ENCODE data around the gene FAM120B.

The FAM120B gene

DNA sequence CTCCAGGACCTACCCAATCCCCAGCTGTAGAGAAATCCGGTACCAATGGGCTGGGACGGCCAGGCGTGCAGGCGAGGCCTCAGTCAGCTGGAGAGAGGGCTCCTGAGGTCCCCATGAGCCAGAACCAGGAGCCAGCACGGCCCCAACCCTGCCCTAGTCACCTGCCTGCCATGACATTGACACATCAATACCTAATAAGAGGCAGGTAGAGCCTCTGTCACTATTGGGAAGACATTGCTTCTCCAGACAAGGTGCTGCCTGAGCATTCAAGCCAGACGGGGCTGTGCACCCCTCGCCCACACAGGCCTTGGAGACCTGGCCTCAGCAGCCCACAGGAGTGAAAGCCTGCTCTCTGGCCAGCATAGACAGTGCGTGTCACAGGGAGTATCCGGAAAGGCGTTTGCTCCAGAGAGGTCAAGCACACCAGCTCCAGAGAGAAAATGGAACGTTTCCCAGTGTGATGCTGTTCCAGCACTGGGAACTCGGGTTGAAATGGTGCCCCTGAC lies 19.1 kb upstream of the FAM120B start:
- DNase-seq = no peak

DNA sequence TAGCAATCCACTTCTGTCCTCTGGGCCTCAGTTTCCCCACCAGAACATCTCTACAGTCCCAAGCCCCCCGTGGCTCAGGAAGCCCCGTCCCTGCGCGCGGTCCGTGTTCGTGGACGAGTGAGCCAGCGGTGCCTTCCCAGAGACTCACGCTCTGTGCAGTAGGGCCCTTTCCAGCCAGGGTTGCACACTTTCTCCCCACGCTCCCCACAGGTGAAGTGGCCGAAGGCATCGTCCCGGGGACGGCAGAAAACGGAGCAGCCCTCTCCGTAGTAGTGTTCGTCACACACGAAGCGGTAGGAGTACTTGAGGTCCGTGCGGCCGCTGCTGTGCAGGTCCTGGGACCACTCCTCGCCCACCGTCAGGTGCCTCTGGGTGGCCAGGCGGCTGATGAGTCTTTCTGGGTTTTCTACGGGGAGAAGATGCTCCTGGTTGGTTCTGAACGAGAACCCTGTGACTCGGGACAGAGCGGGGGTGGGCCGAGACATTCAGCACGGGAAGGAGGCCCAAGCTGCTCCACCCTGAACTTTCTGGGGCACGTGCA lies 18.4 kb upstream of the FAM120B start:
- no peak for DNase-seq

DNA sequence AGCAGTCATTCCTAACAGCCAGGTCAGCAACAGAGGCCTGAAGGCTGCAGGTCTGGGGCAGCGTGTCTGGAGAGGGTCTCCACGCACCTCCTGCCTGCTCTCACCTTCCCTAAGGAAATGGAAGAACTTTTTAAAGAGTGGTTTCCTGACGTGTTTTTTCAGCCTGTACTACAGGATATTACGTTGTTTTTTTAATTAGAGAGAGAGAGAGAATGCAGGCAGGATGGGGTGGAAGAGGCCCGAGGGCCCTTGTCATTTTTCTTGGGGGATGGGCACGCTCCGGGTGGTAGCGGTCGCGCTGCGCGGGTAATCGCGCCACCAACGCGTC lies 17.7 kb upstream of the FAM120B start:
- no peak for DNase-seq

DNA sequence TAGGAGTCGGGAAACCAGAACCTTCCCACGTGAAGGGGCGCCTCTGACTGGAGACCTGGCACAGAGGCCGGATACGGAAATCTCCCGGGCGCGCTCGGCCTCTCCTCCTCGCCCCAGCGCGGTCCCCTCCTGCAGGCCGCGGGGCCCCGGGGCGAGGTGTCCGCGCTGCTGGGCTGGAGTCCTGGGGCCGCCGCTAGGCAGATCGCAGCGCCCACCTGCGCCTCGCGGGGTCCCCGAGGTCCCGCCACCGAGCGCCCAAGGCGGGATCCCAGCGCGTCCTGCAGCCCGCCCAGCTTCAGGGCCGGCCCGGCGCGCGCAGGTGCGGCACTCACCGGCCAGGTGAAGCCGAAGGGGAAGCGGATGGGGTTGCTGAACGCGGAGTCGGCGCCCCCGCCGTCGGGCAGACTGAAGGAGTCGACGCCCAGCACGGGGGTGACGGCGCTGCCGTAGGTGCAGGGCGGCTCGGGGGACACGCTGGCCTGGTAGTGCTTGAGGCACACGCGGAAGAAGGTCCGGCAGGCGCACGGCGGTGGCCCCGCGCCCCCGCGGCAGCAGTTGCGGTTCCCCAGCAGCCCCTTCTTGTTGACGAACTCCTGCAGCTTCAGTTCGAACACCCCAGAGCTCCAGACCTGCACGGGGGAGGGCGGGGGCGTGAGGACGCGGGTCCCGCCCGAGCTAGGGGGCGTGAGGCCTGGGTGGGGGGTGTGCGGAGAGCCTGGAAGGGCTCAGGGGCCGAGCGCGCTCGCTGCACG lies 17.2 kb upstream of the FAM120B start:
- DNase-seq = no peak

DNA sequence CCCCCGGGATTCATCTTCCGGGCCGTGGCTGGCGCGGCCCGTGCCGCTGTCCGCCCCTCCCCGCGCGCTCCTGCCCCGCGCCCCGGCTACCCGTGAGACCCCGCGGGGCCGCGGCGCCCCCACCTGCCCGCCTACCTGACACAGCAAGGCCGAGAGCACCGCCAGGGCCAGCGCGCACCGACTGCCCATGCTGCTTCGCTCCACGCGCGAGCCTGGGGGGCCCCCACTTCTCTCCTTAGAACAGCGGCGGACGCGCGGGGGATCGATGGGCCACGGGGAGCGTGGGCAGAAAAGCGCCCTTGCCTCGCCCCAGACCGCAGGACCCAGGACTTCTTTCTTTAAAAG lies 16.6 kb upstream of the FAM120B start:
- DNase-seq = no peak

DNA sequence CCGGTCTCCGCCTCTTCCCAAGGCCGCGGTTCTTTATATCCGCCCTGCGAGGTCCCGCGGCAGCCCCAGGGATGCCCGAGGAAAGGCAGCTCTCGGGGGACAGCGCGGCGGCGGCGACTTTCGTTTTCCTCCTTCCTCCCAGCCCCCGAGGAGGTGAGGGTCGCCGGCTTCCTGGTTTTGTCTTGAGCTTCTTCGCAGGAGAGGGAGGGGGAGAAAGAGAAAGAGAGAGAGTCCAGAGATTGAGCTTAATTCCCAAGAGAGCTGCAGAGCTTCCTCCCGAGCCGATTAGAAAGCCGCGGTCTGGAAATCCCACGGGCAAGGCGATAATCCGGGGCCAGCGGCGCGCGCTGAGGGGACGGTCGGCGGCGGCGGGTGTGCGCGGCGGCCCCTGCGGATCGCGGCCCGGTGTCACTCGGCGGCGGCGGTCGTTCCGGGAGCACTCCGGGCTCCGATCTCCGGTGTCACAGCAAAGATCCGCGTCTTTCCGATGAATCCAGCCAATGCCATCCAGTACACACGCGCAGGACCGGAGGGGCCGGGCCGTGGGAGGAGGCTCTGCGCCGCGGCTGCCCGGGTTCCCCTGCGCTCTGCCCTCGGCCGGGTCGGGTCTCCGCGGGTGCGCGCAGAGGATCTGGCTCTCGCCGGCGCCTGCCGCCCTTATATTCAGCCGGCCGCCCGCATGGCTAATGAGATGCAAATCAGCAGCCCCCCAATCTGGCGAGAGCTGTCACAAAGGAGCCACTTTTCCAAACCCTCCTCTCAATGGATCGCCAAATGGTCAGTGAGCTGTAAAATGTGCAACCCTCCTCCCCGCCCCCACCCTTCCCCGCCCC lies 16.0 kb upstream of the FAM120B start, which contains the start of gene DLL1:
TSS of gene DLL1 (minus strand) at position 783 of the 833 bp plus-strand sequence. CDS start 939 bp downstream, outside the sequence.
- DNase-seq = peak; percentile 33

DNA sequence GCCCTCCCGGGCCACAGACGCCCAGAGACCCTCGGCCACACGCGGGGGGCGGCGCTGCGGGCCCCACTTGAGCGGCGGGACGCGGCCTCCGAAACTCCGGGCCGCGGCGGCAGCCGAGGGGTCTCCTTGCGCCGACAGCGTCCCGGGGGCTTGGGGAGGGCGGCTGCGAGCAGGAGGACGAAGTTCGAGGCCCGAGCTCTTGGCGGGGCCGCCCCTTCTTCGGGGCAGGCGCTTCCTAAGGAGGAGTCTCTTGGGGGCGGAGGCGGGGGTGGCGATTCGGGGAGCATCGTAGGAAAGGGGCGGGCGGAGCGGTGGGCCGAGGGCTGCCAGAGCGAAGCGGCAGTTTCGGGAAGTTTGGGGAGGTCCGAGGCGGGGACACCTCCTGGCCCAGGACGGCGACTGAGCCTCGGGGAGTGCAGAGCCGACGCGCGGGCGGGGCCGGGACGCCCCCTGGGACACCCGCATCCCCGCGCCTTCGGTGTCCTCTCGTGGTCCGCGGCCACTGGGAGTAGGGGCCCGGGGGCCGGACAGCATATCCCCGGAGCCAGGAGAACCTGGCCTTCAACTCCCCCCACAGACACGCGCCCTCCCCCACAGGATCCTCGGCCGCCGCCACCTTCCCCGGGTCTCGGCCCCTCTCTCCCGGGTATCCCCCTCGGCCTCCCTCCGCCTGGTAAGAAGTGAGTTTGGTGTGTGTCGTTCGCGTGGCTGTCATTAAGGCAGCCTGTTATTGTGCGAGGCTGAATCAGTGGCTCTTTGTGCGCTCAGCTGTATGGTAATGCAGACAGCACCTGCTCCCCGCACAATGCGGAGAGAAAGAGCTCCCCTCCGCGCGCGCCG lies 15.1 kb upstream of the FAM120B start:
- DNase-seq = no peak

DNA sequence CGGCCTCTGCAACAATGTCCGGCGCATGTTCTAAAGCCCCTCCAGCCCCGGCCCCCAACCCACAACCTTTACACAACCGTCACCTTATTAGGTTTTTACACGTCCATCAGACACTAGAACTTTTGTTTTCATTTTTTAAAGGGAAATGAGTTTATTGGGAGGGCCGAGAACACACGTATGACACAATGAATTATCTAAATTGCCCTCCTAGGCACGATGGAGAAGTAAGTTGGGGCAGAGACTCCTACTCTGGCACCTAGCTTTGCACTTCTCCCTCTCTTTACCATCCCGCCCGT lies 14.5 kb upstream of the FAM120B start:
- no peak for DNase-seq

DNA sequence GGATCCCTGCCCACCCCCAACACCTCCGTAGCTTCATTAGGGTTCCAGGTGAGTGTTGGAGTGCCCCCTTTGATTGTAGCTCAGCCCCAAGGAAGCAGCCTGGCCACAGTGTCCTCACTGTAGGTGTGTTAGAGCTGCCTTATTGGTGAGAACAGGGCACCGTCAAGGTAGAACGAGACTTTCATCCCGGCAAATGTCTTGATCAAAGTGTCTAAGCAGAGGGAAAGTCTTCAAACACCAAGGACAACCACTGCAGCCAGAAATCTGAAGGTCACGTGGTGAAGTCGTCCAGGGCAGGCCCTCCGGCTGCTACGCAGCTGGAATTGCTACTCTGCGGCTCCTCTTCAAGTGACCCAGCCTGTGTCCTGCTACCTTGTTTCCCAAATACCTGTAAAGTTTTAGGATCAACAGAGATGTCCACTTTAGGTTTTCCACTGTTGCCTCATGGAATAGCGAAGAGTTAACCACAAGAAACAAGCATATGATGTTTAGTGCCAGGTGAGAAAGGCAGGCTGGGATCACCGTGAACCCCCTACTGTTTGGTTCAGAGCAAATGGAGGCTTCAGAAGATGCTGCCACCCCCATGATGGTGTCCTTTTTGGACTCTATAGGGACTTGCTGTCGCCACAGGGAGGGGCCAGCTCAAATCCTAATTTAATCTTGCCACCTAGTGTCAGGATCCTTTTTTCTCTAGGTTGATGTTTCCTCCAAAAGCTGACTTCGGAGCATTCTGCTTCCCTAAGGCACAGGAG lies 14.0 kb upstream of the FAM120B start:
- no peak for DNase-seq

DNA sequence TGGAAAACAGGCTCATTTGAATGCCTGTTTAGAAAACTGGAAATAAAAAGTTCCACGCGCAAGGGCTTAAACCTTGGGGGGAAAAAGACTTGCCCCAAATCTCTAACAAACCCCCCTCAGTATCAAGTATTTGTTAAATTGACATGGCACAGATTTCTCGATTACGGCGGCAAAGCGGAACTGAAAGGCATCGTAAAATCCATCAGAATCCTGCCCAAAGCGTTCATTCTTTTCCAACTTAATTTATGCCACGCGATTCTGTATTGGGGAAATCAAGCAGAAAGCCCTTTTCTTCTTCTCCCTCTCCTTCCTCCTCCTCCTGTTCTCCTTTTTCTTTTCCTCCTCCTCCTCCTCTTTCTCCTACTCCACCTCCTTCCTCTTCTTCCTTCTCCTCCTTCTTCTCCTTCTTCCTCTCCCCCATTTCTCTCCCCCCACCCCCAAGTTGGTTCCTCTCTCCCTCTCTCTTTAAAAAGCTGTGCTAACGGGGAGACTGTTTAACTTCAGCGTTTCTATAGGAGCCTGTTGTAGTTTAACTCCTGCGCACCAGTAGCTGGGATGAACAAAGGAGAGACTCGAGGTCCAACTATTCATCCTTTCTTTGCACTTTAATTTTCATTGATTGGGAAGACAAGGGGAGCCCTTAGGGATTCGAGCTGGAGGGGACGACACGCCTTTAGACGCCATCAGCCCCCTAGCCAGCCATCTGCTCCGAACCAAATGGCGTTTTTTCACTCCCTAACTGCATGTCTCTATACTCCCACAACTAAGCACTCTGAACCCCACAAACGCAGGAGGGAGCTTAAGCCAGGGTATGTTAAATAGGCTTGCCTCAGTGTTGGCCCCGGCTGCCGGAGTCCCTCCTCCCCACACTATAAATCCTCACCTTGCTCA lies 13.0 kb upstream of the FAM120B start:
- DNase-seq = no peak

DNA sequence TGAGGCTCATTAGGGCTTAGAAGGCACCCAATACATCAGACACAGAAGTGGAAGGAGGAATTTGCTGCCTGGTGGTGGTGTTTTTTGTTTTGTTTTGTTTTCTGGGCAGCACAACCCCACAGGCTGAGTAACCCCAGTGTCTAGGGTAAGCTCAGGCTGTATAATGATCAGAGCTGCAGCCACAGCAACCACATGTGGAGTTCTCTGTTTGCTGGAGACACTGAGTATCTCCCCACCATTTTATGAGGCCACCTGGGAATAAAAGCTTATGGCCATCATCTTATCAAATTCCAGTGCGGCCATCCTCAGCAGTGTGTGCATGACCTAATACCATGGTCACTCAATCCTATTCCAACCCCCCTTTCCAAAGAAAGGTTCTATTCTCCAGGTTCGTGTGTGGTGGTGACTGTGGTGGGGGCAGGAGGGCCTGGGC lies 12.2 kb upstream of the FAM120B start:
- no peak for DNase-seq

DNA sequence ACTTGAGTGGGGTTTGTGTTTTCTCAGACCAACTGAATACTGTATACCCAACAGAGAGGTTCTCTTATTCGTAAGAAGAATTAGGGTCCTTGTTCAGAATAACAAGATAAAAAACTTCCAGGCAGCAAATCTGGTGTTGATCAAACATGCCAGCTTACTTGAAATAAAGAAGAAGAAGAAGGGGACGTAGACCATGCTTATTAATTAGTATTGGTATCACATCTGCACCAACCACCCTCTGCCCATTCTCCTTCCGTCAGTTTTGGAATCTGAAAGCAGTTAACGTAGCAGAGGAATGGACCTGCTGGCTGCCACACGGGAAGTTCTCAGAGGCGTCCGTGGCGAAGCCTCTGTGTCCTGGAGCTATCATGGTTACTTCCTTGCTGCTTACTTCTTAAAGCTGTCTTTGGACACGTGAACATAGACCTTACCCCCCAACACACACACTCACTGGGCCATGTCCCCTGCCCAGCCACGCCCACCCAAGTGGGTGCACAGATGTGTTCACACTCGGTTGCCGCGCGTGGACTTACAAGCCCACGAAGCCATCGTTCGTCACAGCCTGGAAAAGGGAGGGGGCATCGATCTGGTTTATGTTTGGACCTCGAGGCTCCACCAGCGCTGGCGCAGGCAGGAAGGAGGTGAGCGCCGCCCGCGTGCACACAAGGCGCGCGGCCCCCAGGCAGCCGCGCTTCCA lies 11.6 kb upstream of the FAM120B start:
- DNase-seq = no peak

DNA sequence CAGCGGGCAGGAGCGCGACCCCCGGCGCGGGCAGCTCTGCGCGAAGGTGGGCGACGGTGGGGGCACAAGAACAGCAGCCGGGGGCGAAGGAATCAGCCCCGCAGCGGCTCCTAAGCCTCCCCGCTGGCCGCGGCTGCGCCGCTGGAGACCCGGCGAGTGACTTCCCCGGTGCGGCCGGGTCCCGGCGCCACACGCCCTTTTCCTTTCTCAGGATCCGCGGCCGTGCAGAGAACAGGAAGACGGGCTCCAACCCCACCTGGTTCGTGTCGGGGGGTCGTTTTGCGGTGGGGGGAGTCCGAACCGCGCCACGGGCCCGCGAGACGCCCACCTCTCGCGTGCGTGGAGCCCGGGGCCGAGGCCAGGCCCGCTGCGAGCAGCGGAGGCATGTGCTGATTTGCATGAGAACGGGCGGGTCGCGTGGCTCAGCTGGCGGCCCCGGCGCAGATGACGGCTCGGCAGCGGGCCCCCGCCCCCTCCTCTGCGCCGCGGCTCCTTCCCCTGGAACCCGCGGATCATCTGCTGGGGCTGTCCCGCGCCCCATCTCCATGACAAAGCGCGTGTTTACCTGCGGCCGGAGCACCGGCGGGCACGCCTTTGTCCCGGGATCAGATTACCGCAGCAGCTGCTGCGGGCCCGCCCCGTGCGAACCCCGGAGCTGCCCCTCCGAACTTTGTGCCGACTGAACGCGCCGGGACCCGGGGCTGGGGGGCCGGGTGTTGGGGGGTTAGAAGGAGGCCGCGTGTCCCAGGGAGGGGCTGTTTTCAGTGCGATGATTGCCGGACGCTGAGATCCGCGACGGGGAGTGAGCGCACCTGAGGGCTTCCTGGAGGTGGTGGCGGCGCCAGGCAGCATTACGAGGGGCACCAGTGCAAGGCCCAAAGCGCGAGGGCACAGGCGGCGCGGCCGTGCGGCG lies 10.8 kb upstream of the FAM120B start:
- peak; percentile 36 for DNase-seq

DNA sequence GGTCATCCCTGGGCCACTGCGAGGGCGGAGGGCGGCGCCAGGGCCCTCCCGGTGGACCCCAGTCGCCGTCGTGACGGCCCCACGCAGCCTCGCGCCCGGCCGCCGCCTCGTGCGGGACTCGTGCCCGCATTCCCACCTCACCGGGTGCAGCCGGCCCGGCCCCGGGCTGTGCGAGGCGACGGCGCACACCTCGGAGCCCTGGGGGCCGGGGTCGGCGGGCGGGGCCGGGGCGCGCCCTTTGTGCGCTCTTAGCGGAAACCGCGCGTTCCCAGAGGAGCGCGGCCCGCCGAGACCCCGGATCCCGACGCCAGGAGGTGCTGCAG lies 10.2 kb upstream of the FAM120B start:
- DNase-seq = no peak

DNA sequence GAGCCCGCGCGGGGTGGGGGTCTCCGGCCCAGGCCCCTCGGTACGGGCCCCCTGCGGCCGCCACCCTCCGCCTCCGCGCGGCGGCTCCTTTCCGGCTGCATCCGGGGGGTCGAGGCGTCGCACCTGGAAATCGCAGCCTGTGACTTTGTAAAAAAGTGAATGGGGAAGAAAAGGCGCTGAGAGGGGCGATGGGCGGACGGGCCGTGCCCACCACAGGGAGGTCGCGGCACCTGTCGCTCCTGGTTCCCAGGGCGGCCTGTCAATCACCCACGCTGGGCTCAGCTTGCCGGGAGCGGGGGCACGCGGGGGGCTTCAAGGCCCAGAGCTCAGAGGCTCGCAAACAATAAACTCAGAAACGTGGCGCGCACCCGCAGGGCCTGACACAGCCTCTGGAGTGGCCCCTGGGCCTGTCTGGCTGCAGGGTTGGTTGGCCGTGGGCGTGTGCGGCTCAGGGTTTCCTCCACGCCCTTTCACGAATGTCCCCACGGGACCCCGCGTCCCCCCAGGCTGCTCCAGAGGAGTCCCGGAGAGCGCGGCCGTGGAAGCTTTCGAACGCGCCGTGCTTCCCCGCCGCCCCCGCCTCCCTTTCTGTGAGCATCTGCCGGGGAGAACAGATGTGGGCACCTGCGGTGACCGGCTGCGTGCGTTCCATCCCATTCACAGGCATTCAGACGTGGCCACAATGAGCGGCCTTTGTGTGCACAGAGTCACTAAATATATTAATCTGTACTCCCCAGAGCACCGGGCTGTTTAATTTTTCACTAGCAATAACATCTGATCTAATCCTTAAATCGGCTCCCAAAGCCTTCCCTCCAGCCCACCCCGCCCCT lies 9.6 kb upstream of the FAM120B start:
- DNase-seq = no peak

DNA sequence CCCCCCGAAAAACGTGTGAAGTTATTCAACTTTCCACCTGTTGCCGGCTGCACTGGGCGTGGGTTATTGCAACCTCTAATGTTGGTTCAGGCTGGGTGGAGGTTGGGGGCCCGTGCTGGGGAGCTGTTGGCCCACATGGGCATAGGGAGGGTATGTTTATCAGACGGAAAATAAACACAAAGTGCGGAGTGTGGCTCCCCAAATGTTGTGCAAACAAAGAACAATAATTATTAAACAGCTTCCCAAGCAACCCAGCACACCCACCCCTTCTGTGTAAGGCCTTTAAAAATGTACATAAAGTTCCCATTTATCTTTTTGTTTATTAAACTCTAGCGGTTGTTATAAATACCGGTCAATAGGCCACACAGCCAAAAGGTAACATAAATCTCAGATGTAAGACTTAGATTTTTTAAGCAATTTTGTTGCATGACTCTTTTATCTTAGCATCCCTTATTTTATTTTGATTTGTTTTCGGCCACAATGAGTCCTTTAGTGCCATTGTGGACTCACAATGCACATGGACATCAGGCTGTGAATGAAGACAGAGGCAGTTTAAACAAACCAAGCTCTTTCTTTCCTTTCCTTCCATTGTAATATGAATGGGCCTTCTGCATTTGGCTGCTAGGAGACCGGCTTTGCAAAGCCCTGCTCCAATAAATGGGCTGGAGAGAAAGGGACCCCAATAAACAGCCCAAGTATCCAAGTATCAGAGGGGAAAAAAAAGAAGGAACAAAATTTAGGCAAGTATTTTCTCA lies 8.8 kb upstream of the FAM120B start:
- no peak for DNase-seq

DNA sequence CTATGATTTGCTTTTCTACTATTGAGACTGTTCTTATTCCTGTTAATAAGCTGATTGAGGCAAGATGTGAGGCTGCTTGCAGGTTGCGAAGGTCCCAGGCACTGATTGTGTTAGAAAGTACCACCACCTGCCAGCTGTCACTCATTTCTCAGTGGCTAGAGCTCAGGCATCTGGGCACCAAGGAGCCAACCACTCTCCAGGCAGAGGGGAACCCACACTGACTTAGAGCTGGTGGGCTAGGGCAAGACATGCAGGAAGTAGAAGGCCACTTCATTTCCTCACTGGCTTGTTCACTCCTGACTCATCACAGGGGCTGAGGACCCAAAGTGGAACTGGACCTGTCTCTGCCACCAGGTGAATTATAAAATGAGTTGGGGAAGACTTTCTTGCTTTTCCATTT lies 7.9 kb upstream of the FAM120B start:
- no peak for DNase-seq

DNA sequence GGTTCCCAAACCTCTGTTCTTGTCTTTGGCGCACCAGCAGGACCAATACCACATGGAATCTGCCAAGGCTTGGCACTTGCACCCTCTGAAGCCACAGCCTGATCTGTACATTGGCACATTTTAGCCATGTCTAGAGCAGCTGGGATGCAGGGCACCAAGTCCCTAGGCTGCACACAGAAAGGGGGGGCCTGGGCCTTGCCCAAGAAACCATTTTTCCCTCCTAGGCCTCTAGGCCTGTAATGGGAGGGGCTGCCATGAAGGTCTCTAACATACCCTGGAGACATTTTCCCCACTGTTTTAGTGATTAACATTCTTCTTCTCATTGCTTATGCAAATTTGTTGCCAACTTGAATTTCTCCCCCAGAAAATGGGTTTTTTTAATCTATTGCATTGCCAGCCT lies 5.4 kb upstream of the FAM120B start:
- DNase-seq = no peak

All from inflammatory macrophage treated with lipopolysaccharide for 4 hours (primary cell).